Subcutaneous abdominal adipose tissue (tissue), 5 donors: Measurements from ENCODE around the gene SLC16A13.

ENCODE experiments used
- H3K27ac ChIP-seq: one replicate; pipeline ENCODE4 v1.7.0; 2013; ENCODE audit warnings: low read depth, mild to moderate bottlenecking, inconsistent platforms, low read length, moderate library complexity
- H3K27me3 ChIP-seq, 5 donors: one replicate each; pipeline ENCODE4 v1.7.0; 2013; ENCODE audit warnings: low read length in 5 of 5, inconsistent platforms in 1 of 5; ENCODE audit not compliant: control insufficient read depth in 5 of 5, insufficient read depth in 4 of 5
- H3K36me3 ChIP-seq, 5 donors: one replicate each; pipeline ENCODE4 v1.7.0; 2013; ENCODE audit warnings: low read length in 5 of 5; ENCODE audit not compliant: control insufficient read depth in 5 of 5, insufficient read depth in 5 of 5
- H3K4me1 ChIP-seq, 5 donors: one replicate each; pipeline ENCODE4 v1.7.0; 2013; ENCODE audit warnings: low read length in 5 of 5, mild to moderate bottlenecking in 3 of 5, moderate library complexity in 1 of 5; ENCODE audit not compliant: control insufficient read depth in 5 of 5, insufficient read depth in 5 of 5
- H3K4me3 ChIP-seq, 5 donors: one replicate each; pipeline ENCODE4 v1.7.0; 2013; ENCODE audit warnings: low read length in 5 of 5, low read depth in 1 of 5
- H3K9ac ChIP-seq, 5 donors: one replicate each; pipeline ENCODE4 v1.7.0; 2013; ENCODE audit warnings: low read length in 5 of 5, mild to moderate bottlenecking in 4 of 5, moderate library complexity in 3 of 5
- H3K9me3 ChIP-seq, 5 donors: one replicate each; pipeline ENCODE4 v1.7.0; 2013; ENCODE audit warnings: low read length in 5 of 5; ENCODE audit not compliant: control insufficient read depth in 5 of 5
- donor health status: healthy.
- donor health status: healthy.
- donor health status: healthy.
- donor health status: healthy.
- donor health status: healthy.

The SLC16A13 gene

DNA sequence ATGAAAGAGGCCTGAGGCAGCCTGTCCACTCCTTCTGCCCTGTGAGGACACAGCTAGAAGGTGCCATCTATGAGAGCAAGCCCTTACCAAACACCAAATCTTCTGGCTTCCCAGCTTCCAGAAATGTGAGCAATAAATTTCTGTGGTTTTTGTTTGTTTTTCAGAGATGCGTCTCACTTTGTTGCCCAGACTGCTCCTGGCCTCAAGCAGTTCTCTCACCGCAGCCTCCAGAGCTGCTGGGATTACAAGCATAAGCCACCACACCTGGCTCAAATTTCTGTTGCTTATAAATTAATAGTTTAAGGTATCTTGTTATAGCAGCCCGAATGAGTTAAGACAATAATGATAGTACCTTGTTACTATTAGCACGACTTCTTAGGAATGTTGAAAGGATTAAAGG, 20.6 kb downstream of the SLC16A13 start:
- H3K4me3 ChIP-seq: no peak overlapping the region
- H3K9me3 ChIP-seq: no peaks in the 10 kb centered on the region
- no peaks in the 10 kb centered on the region for H3K36me3 ChIP-seq
- no peak overlapping the region for H3K9ac ChIP-seq
- peaks cover 0 to 4% (median 0%) of the 10 kb centered on the region in 5 donors for H3K27me3 ChIP-seq
- H3K27ac ChIP-seq: no peak overlapping the region
- peaks cover 0 to 9% (median 3%) of the 10 kb centered on the region in 5 donors for H3K4me1 ChIP-seq

DNA sequence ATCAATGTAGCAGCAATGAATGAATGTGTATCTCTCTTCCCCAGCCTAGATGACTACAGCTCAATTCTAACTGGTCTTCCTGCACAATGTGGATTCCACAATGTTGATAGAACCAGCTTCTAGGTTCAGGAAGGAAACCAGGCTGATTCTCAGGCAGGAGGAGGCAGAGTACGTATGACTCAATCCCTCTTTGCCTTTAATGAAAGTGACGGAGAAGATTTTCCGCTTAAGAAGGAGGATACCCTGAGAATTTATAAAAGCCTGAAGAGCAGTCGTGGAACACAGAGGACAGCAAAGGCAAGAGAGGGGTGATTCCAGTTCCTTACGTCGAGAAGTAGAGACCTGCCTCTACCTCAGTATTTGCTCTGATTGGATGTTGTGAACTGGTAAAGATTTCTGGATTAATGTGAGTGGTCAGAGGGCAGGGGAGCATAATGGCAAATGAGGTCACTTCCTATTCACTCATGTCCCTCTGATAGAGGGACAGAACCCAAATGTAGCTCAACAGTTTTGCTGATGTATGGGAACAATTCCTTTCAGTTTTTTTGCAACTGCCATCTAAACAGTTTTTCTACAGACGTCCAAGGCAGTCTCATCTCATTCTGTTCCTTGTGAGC, 23.1 kb downstream of the SLC16A13 start:
- no peak overlapping the region for H3K27ac ChIP-seq
- no peak overlapping the region for H3K9ac ChIP-seq
- no peak overlapping the region for H3K4me3 ChIP-seq
- no peaks in the 10 kb centered on the region for H3K36me3 ChIP-seq
- peaks cover 0 to 4% (median 0%) of the 10 kb centered on the region in 5 donors for H3K27me3 ChIP-seq
- H3K4me1 ChIP-seq: peaks cover 0 to 7% (median 0%) of the 10 kb centered on the region in 5 donors
- H3K9me3 ChIP-seq: no peaks in the 10 kb centered on the region

DNA sequence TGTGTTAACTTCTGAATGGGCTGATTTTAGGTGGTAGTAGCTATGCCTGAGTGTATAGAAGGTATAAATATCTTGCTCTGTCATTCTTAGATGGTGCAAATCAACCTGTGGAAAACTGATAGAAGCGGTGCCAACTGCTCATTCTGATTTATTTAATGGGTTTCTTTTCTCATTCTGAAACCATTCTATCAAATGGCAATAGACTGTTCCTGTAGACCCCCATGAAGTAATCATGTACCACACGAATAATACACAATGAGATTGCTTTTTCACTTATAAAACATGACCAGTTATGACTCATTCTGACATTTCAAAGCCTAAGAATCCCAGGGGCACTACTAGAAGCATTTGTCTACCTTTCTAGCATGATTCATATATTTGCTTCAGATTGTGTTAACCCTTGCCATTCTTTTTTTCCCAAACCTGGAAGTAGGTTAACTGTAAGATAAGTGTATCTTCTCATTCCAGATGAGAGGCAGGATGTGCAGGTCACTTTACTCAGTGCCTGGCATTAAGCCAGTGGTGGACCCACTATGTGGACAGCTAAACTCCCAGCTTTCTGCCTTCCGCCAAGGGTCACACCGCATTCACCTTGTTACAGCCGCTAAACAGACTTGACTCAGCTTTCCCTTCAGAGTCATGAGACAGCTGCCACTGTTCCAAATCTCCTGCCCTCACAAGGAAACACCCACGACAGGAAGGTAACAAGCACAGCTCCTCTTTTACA, 24.5 kb downstream of the SLC16A13 start:
- no peak overlapping the region for H3K27ac ChIP-seq
- H3K9me3 ChIP-seq: no peaks in the 10 kb centered on the region
- peaks cover 0 to 6% (median 4%) of the 10 kb centered on the region in 5 donors for H3K27me3 ChIP-seq
- H3K4me1 ChIP-seq: peaks cover 0 to 7% (median 0%) of the 10 kb centered on the region in 5 donors
- no peak overlapping the region for H3K9ac ChIP-seq
- no peak overlapping the region for H3K4me3 ChIP-seq
- no peaks in the 10 kb centered on the region for H3K36me3 ChIP-seq

DNA sequence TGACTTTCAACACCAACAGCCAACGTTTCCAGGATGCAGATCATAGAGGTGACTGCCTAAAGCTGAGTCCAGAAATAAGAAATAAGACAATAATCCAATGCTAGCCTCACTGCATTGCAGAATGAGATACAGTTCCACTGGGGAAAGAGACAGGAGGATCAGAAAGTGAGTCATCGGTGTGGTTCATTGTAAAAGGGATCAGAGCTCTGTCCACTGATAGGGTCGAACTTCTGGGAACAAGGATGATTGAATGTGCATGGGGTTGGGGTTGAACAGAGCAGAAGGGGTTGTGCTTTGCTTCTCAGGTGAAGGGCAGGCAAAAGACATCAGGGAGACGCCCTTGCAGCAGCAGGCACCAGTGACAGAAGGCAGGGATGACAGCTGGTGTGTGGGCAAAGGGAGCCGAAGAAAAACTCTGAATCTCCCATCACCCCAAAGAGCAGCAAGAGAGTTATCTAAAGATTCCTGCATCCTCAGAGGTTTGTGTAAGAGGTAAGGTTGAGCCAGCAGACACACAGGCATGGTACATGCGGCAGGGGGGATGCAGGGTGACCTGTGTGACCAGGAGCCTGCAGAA, 27.8 kb downstream of the SLC16A13 start:
- Histone ChIP-seq H3K4me3 (no peak overlapping the region), H3K9me3 (peaks cover under 1 to 11% (median 4%) of the 10 kb centered on the region in 5 donors), H3K27me3 (peaks cover 0 to 8% (median 4%) of the 10 kb centered on the region in 5 donors), H3K9ac (no peak overlapping the region), H3K27ac (no peak overlapping the region), H3K36me3 (no peaks in the 10 kb centered on the region), H3K4me1 (peaks cover 0 to 5% (median 0%) of the 10 kb centered on the region in 5 donors)

DNA sequence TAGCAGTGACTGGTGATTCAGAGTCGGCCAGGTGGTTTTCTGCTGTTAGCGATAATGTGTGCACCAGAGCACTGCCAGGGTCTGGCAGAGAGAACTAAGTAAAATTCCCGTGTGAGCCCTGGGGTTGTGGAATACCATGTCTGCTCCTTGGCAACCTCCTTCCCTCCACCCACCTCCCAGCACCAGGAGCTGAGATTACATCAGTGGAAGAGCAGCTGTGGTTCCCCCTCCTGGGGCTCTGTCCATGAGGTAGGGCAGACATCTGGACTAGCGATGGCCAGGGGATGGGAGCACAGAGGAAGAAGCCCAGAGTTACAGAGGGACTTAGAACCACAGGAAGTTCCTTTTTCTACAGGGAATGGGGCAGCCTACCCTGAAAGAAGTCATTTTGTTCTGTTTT, 28.4 kb downstream of the SLC16A13 start:
- peaks cover 0 to 8% (median 4%) of the 10 kb centered on the region in 5 donors for H3K27me3 ChIP-seq
- no peak overlapping the region for H3K27ac ChIP-seq
- peaks cover 2 to 15% (median 8%) of the 10 kb centered on the region in 5 donors for H3K9me3 ChIP-seq
- H3K36me3 ChIP-seq: no peaks in the 10 kb centered on the region
- H3K4me1 ChIP-seq: peaks cover 0 to under 1% (median 0%) of the 10 kb centered on the region in 5 donors
- no peak overlapping the region for H3K9ac ChIP-seq
- H3K4me3 ChIP-seq: no peak overlapping the region

DNA sequence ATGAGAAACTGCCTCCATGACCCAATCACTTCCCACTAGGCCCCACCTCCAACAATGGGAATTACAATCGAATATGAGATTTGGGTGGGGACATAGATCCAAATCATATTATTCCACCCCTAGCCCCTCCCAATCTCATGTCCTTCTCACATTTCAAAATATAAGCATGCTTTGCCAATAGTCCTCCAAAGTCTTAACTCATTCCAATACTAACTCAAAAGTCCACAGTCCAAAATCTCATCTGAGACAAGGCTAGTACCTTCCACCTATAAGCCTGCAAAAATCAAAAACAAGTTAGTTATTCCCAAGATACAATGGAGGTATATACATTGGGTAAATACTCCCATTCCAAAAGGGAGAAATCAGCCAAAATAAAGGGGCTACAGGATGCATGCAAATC, 31.4 kb downstream of the SLC16A13 start:
- Histone ChIP-seq H3K27ac (no peak overlapping the region), H3K9ac (no peak overlapping the region), H3K9me3 (peaks cover 2 to 15% (median 9%) of the 10 kb centered on the region in 5 donors), H3K4me1 (no peaks in the 10 kb centered on the region), H3K27me3 (peaks cover 0 to 8% (median 2%) of the 10 kb centered on the region in 5 donors), H3K4me3 (no peak overlapping the region), H3K36me3 (no peaks in the 10 kb centered on the region)

DNA sequence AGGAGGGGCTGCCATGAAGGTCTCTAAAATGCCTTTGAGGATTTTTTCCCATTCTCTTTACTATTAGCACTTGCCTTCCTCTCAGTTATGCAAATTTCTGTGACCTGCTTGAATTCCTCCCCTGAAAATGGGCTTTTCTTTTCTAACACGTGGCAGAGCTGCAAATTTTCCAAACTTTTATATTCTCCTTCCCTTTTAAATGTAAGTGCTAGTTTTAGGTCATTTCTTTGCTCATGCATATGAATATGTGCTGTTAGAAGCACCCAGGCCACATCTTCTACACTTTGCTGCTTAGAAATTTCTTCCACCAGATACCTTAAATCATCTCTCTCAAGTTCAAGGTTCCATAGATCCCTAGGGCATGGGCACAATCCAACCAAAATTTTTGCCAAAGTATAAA, 32.5 kb downstream of the SLC16A13 start:
- H3K9me3 ChIP-seq: peaks cover 2 to 15% (median 9%) of the 10 kb centered on the region in 5 donors
- no peak overlapping the region for H3K27ac ChIP-seq
- H3K27me3 ChIP-seq: peaks cover 0 to 8% (median 2%) of the 10 kb centered on the region in 5 donors
- H3K4me1 ChIP-seq: no peaks in the 10 kb centered on the region
- H3K9ac ChIP-seq: no peak overlapping the region
- no peak overlapping the region for H3K4me3 ChIP-seq
- no peaks in the 10 kb centered on the region for H3K36me3 ChIP-seq

DNA sequence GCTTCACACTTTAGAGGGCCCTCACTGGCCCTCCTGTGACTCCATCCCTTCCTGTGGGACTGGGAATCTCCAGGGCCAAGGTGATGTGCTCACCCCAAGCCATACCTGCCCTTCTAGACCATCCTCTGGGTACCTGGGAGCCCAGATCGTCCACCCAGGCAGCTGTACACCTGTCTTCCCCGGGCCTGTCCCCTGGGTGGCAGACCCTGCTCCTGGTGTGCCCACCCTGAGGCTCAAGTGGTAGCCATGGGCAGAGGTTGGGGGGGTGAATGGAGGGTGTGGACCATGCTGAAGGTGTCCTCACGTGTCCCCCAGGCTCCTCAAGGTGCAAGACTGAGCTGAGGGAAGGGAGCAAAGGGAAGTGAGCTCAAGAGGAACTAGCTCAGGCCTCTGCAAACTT, 34.9 kb downstream of the SLC16A13 start:
- Histone ChIP-seq H3K9ac (no peak overlapping the region), H3K27ac (no peak overlapping the region), H3K36me3 (no peaks in the 10 kb centered on the region), H3K9me3 (peaks cover 2 to 15% (median 9%) of the 10 kb centered on the region in 5 donors), H3K27me3 (peaks cover 0 to 3% (median 0%) of the 10 kb centered on the region in 5 donors), H3K4me1 (no peaks in the 10 kb centered on the region), H3K4me3 (no peak overlapping the region)

DNA sequence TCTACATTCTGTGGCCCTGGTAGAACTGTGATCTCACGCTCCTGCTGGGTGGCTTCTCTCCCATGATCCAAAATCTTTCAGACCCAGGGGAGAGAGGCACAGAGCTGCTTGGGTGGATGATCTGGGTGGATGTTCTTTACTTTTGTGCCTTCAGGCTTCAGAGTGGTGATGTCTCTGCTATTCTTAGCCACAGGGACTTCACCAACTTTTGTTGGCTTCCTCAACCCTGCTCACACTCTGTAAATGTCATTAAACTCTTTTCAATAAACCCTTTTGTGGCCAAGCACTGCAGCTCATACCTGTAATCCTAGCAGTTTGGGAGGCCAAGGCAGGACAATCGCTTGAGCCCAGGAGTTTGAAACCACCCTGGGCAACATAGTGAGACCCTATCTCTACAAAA, 36.6 kb downstream of the SLC16A13 start:
- H3K27ac ChIP-seq: no peak overlapping the region
- H3K4me3 ChIP-seq: no peak overlapping the region
- no peaks in the 10 kb centered on the region for H3K4me1 ChIP-seq
- peaks cover 2 to 15% (median 8%) of the 10 kb centered on the region in 5 donors for H3K9me3 ChIP-seq
- H3K36me3 ChIP-seq: no peaks in the 10 kb centered on the region
- H3K9ac ChIP-seq: no peak overlapping the region
- peaks cover 0 to 8% (median 0%) of the 10 kb centered on the region in 5 donors for H3K27me3 ChIP-seq

DNA sequence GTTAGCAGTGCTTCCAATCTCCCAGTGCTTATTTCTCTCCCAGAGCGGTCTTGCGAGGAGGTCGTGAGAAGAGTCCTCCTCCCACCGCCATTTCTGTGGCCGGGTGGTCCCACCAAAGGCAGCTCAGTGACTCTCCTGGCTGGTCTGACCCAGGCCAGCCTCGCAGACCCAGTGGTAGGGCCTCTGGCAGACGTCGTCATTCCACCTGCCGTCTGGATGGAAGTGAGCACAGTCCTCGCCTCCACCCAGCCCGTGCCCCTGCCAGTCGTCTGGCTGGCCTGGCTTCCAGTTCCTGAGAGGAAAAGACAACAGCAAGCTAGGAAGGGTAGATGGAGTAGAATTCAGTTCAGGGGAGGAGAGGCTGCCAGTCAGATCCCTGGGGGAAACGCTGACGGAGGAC, 39.1 kb downstream of the SLC16A13 start:
- Histone ChIP-seq H3K4me1 (peaks cover 0 to 11% (median 2%) of the 10 kb centered on the region in 5 donors), H3K27me3 (peaks cover 0 to 8% (median 0%) of the 10 kb centered on the region in 5 donors), H3K9ac (no peak overlapping the region), H3K9me3 (no peaks in the 10 kb centered on the region), H3K36me3 (no peaks in the 10 kb centered on the region), H3K27ac (no peak overlapping the region), H3K4me3 (no peak overlapping the region)
